Measurements from ENCODE around the gene GPX4. TPM values are rescaled to one million over a fixed set of nuclear protein-coding genes. Genes with fewer than 3 reads are reported as not detected.

Gene GPX4
- total and polyA plus RNA-seq, 9 of the 15 experiments (the other 6 are each of a cell fraction or from before 2014, with no cell fraction given), result 61.4 to 661 (median 349) TPM

DNA sequence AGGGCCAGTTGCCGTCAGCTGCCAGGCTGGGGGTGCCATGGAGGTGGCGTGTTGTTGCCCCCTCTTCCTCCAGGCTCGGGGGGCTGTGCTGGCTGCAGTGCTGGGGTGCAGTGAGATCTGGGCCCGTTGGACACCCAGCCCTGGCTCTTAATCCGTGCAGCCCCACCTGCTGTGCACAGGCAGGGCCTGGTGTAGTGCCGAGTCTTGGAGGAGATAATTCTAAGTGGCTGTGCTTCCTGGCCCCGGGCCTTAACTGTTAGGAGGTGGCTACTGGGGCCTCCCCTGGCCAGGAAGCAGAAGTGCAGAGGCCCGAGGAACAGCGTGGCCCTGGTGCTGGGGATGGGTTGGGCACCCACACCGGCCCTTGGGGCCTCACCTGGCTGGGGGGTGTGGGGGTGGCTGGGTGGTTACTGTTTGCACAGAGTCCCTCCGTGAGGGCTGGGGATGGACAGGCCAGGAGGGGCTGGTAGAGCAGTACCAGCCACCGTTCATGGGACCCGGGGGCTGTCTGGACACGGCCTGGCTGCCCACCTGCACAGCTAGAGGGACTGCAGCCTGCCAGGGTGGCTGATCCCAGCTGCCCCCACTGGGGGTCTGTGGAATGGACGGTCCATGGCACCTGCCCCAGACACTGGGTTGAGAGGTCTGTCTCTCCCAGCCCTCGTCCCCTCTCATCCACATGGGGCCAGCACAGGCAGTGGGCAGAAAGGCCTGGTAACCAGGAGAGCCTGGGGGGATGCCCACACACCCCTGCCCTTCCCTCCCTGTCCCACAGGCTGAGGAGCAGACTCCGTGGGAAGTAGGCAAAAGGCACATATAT lies 3.3 kb downstream of the GPX4 start (continued):
- TF ChIP-seq POLR2B (IDR thresholded peaks at IDR 0.05; ENCODE audit: low read depth, partially characterized antibody) (peak; percentile 17), HIVEP1 (CRISPR knock-in tag; IDR thresholded peaks at IDR 0.05) (no peak), RAD21 (CRISPR knock-in tag; conservative IDR thresholded peaks at IDR 0.05 in 1 of 2, IDR thresholded peaks at IDR 0.05 in 1 of 2) (peak in 1 of 2 experiments; percentile 29; a peak in 1 of 4 replicates), TFAP4 (CRISPR knock-in tag; IDR thresholded peaks at IDR 0.05; ENCODE audit: borderline replicate concordance) (0 out of 2 replicates have a peak, but pooled peaks have one; percentile 12), C11orf30 (IDR thresholded peaks at IDR 0.05; ENCODE audit: low read depth) (no peak), ZNF354B (CRISPR knock-in tag; IDR thresholded peaks at IDR 0.05) (no peak)

DNA sequence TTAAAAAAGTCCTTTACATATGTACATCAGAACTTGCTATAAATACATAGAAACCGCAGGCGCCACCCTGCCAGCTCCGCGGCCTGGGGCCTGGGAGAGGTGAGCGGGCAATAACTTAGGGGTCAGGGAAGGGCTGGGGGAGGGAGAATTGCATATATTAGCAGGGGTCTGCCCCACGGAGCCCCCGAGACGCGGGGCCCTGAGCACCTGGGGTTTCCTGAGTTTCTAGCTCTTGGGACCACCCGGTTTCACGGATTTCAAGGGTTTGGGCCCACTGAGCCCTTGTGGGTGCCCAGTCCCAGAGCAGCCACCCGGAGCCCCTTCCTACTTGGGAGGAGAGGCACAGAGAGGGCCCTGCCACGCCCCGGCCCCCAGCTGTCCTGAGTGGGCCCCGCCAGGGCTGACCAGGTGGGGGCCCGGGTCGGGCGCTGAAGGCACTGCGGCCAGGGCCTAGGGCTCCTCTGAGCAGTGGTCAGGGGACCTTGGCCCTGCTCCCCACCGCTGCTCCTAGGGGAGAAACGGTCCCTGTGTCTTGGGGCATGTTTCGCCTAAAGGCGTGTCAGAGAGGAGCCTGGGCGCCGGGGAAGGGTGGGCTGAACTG lies 4.0 kb downstream of the GPX4 start:
- Histone ChIP-seq H3K9me1 (ENCODE audit: control insufficient read depth, insufficient read depth, low read length) (no peaks in the 10 kb centered on the region), H2AFZ (ENCODE audit: low read depth, low read length) (no peak overlapping the region), H3K4me1 (replicated peaks in 1 of 2; ENCODE audit: control insufficient read depth in 2 of 2, insufficient read depth in 2 of 2, low read length in 2 of 2) (peaks cover 11 to 91% of the 10 kb centered on the region in 2 experiments), H3K36me3 (ENCODE audit: control insufficient read depth, insufficient read depth, low read length) (peaks cover 65% of the 10 kb centered on the region; the same call in 2 of the 3 replicates), H3K27ac (ENCODE audit: extremely low read depth, low read depth, low read length) (no peak overlapping the region), H3K9ac (ENCODE audit: insufficient read depth in 1 of 2, low read depth in 2 of 2, low read length in 2 of 2) (no peak overlapping the region), H3K4me2 (ENCODE audit: insufficient read depth, low read length) (no peak overlapping the region), H3K79me2 (ENCODE audit: control insufficient read depth, insufficient read depth, low read length) (peaks cover 26% of the 10 kb centered on the region), H3K27me3 (ENCODE audit: control insufficient read depth in 2 of 2, insufficient read depth in 2 of 2, low read length in 2 of 2) (no peaks in the 10 kb centered on the region), H3K4me3 (no peak overlapping the region), H3K9me3 (replicated peaks; ENCODE audit: control insufficient read depth, insufficient read depth, low read depth, low read length) (no peaks in the 10 kb centered on the region), H4K20me1 (replicated peaks; ENCODE audit: control insufficient read depth, insufficient read depth, low read length) (no peaks in the 10 kb centered on the region; the same call in 1 of the 2 replicates)
- ATAC-seq, result no peak
- in situ Hi-C loops (cut with MboI) (no loop called here), intact Hi-C loops (cut with micrococcal nuclease) (no loop called here)
- no peak for DNase-seq (ENCODE audit: extremely low read depth in 1 of 4, low spot score in 3 of 4)
- ChIA-PET CTCF (ENCODE audit: low intra/inter-chr PET ratio) (no interaction called here), POLR2A (interaction anchor here (1.0 kb wide), 1 partner anchor 12 kb away, joined by 3 read pairs; no protein-coding TSS in a partner anchor)
- WGBS (ENCODE audit: insufficient coverage, low coverage, missing lambda C conversion rate), result 95% methylated on average over 13 of the region's 25 CpGs
- no peak for FAIRE-seq
- no TSS peak for BruUV-seq (replicated peaks)
- TF ChIP-seq POLR2A (conservative IDR thresholded peaks at IDR 0.05) (0 out of 2 replicates have a peak, but pooled peaks have one; percentile 18), HMGN3 (IDR thresholded peaks at IDR 0.05; ENCODE audit: borderline replicate concordance, extremely low read depth, insufficient read length, low read depth, low read length) (peak; percentile 25), KDM5B (IDR thresholded peaks at IDR 0.05; ENCODE audit: insufficient replicate concordance, low read depth, low read length) (peak; percentile 32), RUNX1 (IDR thresholded peaks at IDR 0.05; ENCODE audit: low read depth) (no peak), SUPT5H (IDR thresholded peaks at IDR 0.05) (peak; percentile 37; the same call in 1 of the 2 replicates), POLR2B (IDR thresholded peaks at IDR 0.05; ENCODE audit: low read depth, partially characterized antibody) (peak; percentile 47), ELF4 (CRISPR knock-in tag; IDR thresholded peaks at IDR 0.05) (no peak), POLR2G (IDR thresholded peaks at IDR 0.05; ENCODE audit: low read depth, low read length) (peak; percentile 74), E2F1 (CRISPR knock-in tag; IDR thresholded peaks at IDR 0.05) (no peak)
- TF ChIP-seq, protein P1, sequence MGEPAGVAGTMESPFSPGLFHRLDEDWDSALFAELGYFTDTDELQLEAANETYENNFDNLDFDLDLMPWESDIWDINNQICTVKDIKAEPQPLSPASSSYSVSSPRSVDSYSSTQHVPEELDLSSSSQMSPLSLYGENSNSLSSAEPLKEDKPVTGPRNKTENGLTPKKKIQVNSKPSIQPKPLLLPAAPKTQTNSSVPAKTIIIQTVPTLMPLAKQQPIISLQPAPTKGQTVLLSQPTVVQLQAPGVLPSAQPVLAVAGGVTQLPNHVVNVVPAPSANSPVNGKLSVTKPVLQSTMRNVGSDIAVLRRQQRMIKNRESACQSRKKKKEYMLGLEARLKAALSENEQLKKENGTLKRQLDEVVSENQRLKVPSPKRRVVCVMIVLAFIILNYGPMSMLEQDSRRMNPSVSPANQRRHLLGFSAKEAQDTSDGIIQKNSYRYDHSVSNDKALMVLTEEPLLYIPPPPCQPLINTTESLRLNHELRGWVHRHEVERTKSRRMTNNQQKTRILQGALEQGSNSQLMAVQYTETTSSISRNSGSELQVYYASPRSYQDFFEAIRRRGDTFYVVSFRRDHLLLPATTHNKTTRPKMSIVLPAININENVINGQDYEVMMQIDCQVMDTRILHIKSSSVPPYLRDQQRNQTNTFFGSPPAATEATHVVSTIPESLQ (CRISPR knock-in tag; IDR thresholded peaks at IDR 0.05), result no peak
